ENCODE results near the gene KCNH1. TPM values are rescaled to one million over a fixed set of nuclear protein-coding genes. Genes with fewer than 3 reads are reported as not detected.

The KCNH1 gene
- total RNA-seq, 1 experiment from 2014 or later: not detected

DNA sequence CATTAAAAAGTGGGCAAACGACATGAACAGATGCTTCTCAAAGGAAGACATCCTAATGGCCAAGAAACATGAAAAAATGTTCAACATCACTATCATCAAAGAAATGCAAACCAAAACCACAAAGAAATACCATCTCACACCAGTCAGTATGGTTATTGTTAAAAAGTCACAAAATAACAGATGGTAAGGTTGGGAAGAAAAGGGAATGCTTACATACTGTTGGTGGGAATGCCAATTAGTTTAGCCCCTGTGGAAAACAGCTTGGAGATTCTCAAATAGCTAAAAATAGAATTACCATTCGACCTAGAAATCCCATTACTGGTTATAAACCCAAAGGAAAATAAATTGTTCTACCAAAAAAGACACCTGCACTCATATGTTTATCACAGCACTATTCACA, 369.4 kb downstream of the KCNH1 start:
- no peak for DNase-seq (ENCODE audit: low spot score)

DNA sequence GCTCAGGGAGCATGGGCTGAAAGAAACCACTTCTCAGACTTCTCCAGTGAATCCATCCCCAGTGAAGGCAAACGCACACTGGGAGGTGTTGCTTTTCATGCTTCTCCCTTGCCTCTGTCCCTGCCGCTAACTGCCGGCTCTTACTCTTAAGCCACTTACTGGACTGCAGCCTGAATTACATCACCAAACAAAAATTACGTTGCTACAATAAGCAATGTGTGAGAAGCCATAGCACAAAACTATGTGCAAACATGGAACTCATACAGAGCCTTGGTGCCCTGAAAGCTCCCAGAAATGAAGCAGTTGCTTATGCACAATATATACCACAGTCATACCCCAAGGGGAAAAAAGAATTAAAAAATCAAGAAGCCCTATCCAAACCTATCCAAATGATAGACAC, 375.2 kb downstream of the KCNH1 start:
- no peak for DNase-seq (ENCODE audit: low spot score)

DNA sequence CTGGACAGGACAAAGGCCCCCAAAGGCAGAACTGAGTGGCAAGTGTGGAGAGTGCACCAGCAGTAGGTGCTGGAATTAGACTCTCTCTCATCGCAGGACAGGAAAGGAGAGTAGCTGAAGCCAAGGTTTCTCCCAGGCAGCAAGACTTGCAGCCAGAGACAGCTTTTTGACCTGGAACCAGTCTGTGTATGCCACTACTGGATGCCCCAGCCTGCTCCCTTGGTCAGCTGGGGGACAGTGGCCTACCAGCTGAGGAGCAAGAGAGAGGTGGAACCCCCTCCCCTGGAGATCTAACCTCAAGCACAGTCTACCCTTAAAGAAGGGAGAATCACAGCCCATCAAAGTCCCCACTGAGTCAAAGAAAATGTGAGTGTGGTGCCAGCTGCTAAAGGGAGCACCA, 375.7 kb downstream of the KCNH1 start:
- no peak for DNase-seq (ENCODE audit: low spot score)

DNA sequence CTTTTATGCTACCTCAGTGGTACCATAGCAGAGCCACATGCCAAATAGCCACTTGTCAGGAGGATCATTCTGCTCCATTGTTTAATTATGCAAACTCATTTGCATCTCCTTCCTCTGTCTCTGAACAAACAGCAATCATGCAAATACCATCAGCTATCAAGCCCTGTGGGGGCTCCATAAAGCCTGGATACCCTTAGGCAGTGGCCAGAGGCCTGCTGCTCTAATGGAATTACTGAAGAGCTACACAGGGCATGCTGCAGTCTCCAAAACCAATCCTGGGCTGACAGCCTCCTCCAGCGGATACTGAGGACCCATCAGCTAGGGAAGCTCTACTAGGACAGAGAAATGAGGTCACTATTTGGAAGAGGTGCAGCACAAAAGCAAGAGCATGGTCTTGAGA, 376.3 kb downstream of the KCNH1 start:
- DNase-seq (ENCODE audit: low spot score): no peak

DNA sequence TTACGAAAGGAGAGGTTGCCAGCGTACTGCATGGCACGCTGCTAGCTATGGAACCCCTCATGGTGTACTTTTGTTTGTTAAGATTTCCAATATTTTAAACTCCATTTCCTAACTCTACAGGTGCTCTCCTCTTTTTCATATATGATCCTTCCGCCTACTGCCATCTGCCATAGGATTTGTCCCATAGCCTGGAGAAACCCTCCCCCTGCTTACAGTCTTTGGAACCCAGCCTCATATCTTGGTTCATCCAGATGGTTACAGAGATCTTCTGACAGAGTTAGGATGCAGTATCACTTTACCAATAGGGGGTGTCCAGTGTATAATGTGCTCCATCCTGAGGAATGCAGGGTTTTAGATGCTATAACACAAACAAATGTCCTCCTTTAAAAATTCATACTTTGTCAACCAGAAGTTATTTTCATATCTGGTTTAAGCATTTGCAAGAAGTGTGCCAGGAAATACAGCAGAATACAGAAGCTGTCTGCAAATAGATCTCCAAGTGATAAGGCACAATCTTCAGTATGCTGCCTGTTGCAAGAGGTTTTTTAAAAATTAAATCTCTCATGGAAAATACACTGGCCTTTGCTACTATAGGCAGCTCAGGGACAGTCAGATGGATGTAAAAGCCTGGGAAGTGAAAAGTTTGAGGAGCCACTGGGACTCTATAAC, 377.8 kb downstream of the KCNH1 start:
- DNase-seq (ENCODE audit: low spot score): no peak

DNA sequence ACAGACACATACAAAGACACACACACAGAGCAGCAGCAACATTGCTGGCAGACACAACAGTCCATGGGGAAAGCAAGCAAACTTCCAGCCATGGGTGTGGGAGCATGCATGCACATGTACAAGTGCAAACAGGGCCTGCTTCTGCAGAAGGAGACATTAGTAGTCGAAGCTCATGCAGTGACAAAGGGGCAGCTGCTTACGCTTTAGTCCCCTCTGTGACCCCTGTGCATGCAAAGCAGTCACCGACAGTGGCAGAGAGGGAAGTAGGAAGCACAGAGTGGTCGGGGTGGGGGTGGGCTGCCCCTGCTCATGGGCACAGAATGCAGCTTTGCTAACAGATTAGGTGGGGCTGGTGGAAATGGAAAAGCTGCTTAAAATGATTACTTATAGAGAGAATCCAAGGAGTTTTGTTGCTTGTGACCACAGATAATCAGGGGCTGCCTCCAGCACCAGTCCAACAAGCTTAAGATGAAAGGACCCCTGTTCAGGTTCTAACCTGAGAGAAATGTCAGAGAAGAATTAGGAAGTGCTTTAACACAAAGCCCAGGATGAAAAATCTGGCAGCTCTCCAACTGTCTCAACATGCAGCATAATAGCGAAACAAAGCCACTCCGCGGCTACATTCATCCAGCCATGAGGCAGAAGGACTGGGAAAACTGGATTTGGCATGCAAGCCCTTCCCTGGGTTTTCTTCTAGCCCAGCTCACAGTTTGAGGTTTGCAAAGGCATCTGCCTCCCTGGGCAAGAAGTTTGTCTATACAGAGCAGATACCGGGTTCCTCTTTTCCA, 378.9 kb downstream of the KCNH1 start:
- DNase-seq (ENCODE audit: low spot score): no peak

DNA sequence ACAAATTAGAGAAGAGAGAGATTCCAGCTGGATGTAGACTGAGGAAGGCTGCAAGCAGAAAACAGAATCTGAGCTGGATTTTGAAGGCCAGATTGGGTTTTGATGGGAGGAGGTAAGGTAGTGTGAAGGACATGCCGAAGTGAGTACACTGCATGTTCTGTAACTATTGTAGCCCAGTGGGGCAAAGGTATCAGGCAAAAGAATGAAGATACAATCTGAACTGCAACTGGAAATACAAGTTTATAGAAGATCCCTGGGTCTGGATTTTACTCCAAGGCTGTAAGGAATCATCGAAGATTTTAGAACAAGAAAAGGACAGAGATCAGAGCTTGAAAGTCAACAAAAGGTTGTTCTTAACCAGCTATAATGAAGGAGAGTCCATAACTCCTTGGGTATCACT, 382.0 kb downstream of the KCNH1 start:
- DNase-seq (ENCODE audit: low spot score): no peak

DNA sequence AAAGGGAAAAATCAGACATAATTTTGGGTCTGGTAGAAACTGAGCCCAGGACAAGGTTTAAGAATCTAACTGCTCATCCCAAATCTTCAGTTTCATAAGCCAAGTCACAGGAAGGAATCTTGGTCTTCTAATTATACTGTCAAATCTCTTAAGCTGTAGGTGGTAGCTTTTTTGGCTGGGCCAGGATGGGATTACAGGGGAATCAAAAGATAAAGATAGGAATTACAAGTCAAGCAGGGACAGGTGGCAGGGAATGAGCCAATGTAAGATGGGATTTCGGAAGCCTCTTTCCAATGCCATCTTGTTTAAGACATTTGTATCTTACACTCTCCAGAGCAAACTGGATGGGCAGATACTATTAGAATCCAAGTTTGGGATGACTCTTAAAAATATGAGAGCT, 383.5 kb downstream of the KCNH1 start:
- no peak for DNase-seq (ENCODE audit: low spot score)

DNA sequence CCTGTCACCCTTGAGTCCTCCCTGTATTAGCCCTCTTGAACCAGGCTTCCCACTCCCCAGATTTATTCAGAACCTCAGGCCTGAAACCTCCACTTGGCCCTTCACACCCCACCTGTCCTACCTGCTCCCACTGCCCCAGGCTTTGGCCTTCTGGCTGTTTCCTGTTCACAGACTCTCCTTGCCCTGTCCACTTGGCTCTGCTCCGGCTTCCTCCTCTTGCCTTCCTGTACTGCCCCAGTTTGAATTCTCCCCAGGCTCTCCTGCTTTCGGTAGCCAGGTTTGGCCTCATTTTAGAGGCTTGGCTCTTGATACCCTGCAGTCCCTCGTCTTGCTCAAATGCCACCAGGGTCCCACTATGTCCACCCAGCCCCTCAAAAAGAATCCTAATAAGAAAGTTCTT, 385.2 kb downstream of the KCNH1 start:
- DNase-seq (ENCODE audit: low spot score): no peak

DNA sequence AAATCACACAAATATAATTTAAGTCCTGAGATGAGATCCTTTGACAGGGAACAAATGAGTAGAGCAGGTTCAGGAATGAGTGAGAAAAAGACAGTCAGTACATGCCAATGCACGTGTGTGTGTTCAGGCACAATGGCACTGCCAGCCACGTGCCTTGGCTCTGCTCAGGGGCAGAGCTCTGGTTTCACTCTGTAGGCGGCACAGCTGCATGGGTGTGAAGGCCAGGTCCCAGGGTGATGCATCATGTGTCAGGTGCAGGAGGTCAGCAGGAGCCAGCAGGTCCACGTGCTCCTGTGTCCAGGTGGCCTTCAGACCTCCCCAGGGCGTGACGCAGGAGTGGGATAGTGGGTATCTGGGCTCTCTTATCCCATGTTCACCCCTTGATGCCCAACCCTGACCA, 386.1 kb downstream of the KCNH1 start:
- DNase-seq (ENCODE audit: low spot score): no peak

DNA sequence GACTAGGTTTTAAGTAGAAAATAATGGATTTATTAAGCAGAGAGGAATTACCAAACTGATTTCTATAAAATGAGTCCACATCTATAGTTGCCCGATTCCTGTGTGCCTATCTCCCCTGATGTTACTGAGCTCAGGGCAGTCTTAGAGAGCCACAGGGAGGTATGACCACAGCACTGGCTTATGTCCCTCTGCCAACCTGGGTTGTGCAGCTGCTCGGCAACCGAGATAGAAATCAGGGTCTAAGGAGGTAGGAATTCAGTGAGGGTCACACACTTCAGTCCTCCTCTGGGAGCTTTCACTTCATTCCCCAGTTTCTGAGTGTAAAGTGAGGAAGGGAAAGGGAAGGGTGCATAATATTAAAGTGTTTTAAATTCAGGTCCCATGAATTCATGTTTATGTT, 386.8 kb downstream of the KCNH1 start:
- no peak for DNase-seq (ENCODE audit: low spot score)

DNA sequence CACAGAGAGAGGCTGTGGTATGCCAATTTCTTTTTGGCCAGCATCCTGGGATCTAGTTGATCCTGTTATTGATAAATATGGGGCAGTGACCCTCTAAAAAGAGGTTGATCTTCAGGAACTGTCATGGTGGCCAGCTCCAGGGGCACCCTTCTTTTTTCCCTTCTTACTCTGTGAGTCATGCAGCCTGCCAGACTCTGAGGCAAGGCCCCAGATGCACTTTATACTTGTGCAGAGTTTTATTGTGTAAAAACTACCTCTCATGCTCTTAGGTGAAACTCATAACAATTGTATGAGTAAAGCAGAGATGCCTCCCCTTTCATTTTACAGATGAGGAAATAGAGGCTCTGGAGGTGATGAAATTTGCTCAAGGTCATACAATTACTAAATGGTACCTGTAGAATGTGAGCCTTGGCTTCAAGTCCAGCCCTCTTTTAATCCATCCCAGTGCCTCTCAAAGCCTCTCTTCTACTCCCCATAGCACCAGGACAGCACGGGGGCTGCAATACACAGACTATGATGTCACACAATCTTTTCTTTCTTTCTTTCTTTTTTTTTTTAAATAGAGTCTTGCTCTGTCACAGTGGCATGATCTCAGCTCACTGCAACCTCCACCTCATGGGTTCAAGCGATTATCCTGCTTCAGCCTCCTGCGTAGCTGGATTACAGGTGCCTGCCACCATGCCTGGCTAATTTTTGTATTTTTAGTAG, 387.8 kb downstream of the KCNH1 start:
- no peak for DNase-seq (ENCODE audit: low spot score)

DNA sequence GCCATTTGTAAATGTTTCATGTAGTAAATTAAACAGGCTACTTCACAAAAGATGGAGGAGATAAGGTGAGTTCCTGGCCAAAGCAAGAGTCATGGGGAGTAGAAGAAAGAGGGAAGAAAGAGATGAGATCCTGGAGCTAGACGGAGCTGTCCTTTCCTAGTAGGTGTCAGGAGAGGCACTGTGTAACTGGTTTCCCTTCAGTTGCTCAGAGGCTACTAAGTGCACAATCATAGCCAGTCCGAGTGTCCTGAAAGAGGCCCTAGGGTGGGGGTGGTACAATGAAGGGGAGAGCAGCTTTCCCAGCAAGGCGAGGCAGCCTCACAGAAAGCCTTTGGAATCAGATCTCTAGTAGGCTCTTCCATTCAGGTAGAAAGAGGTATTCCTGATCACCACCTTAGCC, 390.9 kb downstream of the KCNH1 start:
- no peak for DNase-seq (ENCODE audit: low spot score)

DNA sequence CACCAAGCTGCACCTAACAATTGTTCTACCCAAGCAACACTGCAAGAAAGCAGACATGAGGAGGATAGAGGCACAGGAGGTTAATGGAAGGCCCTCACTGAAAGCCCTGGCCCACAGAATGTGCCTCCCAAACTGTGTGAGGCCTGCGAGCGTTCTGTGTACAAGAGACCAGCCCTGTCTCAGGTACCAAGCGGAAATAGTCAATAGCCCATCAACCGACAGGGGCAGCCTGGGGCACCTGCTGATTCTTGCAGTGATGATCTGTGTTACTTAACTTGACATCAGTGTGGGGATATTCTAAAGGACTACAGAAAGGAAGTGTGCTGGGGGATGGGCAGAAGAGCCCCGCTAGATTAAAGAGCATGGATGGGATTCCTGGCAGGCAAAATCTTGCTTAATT, 392.4 kb downstream of the KCNH1 start:
- DNase-seq (ENCODE audit: low spot score): no peak

DNA sequence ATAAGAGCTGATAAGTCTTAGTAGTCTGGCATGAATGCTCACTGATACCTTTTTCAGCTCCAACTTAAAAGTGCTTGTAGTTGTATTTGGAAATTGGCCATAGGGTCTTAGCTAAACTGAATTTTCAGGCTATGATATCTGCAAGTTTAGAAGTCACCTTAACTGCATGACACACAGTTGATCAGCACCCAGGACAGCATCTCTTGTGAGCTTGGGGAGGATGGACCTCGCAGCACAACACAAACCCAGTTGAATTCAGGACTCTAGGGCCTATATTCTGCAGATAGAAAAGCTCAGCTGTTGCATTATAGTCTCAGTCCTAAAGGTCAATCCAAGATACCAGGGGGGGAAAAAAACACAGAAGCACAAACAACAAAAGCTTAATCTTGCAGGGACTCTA, 394.3 kb downstream of the KCNH1 start:
- DNase-seq (ENCODE audit: low spot score): no peak

DNA sequence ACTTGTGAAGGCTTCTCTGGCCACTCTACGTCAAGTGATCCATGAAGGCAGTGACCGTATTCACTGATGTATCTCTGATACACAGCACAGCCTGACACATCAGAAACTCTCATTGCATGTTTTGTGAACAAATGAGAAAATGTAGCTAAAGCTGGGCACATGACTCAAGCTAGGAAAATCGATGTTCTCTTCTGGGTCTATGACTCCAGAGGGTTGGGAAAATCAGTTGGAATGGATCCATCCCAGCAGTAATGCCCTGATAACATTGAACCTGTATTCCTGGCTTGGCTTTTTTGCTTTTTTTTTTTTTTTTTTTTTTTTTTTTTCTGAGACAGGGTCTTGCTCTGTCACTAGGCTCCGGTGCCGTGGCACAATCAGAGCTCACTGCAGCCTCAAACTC, 395.7 kb downstream of the KCNH1 start:
- no peak for DNase-seq (ENCODE audit: low spot score)

DNA sequence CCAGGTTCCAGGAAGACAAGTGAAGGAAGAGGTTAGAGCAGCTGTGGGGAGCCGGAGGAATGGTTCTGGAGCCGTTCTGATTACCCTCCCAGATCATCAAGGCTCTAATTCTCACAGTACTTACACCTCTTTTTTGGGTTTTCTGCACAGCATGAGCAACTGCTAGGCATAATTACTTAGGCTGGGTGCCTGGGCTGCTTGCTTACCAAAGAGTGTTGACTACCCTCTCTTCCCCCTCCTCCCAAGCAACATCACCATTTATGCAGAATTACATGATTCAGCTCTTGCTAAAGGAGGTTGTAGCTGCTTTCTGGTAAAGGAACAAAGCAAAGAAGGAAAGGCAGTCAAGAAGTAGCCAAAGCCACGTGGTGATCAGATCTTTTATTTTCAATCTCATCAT, 397.2 kb downstream of the KCNH1 start:
- DNase-seq (ENCODE audit: low spot score): no peak

DNA sequence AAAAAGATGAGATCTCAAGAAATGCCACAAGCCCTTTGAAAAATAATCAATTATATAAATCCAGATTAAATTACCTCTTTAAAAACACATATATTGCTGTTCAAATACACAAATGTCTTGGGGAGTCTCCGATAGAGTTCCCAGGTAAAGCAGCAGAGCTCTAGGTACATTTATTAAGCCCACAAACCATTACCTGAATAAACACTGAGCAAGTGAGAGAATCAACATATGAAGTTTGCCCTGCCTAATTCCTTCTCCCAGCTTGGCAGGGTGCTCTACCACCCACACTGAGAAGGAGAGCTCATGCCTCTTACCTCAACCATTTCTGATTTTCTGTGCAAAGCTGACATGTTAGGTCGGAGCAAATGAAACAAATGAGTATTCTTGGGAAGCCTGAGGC, 402.4 kb downstream of the KCNH1 start:
- no peak for DNase-seq (ENCODE audit: low spot score)

DNA sequence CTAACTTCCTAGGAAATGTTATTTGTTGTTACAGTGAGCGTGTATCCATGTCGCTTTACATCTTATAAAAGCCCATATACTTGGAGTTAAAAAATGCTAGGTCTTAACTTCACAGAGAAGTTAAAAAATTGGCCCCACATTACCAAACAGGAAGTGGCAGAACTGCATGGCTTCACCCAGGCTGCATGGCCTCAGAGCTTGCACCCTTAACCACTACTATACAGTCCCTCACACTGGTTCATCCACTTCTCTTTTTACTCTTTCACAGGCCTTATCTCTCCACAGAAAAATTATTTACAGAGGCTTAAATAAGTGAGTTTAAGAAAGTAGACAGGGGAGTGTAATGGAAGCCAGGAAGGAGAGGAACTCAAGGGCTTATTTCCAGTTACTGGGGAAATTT, 402.8 kb downstream of the KCNH1 start:
- DNase-seq (ENCODE audit: low spot score): no peak

DNA sequence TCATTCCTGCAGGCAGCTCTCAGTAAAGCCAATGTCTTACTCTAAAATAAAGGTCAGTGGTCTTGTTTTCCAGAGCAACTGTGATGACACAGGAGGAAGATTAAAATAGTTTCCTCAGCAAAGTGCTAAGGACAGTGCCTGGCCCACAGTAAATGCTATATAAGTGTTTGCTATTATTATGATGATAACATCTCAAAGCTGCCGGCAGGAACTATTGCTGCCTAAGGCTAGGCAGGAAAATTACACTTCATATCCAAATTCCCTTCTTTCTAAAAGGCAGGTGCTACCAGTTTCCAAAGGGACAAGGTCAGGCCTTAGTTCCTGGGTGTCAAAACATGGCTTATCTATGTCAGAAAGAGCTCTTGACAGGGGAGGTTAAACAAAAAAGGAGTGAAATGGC, 403.9 kb downstream of the KCNH1 start:
- no peak for DNase-seq (ENCODE audit: low spot score)

DNA sequence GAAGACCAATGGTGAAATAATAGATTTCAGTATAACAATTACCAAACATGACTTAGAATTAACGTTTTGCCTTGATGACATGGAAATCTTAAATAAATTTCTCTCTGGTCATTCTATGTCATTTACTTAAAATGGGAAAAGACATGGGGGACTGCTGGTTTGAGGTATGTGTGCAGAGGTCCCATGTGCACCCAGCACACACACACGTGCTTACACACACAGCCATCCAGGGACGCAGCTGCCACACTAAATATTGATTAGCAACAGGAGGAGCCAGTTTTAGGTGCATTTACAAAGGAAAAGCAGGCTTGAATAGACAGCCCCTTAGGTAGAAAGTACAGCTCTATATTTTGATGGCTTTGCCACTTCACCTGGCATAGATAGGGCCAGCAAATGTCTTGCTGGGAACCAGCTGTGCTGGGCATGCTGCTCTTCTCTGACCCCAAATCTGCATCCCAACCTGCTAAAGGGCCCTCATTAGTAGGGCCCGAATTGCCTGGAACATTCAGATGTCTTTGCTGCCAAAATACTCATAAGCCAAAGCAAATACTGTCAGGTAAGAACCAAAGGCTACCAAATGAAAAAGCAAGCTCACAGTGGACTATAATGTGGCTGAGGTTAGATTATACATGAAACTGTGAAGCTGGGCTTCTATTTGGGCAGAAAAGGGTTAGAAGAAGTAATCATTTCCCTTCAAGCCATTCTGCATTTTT, 405.4 kb downstream of the KCNH1 start:
- no peak for DNase-seq (ENCODE audit: low spot score)

DNA sequence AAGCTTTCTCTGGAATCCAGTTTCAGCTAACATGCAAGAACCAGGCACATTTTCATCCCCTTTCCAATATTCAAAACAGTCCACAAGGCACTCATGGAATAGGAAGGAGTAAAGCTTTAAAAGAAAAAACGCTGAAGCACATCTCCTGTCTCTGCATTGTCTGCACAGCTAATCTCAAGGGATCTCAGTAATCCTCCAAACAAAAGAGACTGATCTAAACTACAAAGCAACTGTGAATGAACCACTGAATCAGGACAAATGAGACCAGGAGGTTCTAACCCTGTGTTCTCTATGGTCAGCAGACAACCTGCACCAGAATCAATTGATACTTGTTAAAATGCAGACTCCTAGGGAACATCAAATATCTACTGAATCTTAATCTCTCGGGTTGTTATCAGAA, 406.2 kb downstream of the KCNH1 start:
- DNase-seq (ENCODE audit: low spot score): no peak

Measured in HT-29 (cell line).